A549 (cell line): ENCODE measurements around the gene NAV3. TPM values are rescaled to one million over a fixed set of nuclear protein-coding genes. Genes with fewer than 3 reads are reported as not detected.

Experiments
- ATAC-seq, 2 experiments: fragments of 200-7000 bp in 1 of 2; fragments of >200 bp in 1 of 2; cut with Nextera tagmentation in 1 of 2; cut with Tn5 transposase in 1 of 2; 3 replicates each; pipeline versions ENCODE4 v1.8.0 to v1.9.1; 2018 to 2020; ENCODE audit warnings: mild to moderate bottlenecking in 1 of 2, moderate library complexity in 1 of 2
- CTCF ChIA-PET: fragments of 300-600 bp; sonication (Branson Sonifier 250); formaldehyde crosslinking; extraction: SDS; loops from one replicate; lab custom pipeline; 2021; ENCODE audit warnings: antibody characterized with exemption, inconsistent platforms; lab: Yijun Ruan, JAX
- POLR2A ChIA-PET: fragments of 350-600 bp; formaldehyde crosslinking; extraction: SDS; loops from one replicate; lab custom pipeline; 2021; ENCODE audit warnings: antibody characterized with exemption, inconsistent platforms; lab: Yijun Ruan, JAX
- DNase-seq, 2 experiments: peaks; one replicate each; pipeline versions ENCODE4 v3.0.0 to v3.0.0-alpha.2; 2011 to 2016; ENCODE audit warnings: low read depth in 1 of 2, low spot score in 1 of 2
- FAIRE-seq: peaks from 2 replicates; lab custom pipeline; 2011; peaks lifted over from hg19 to GRCh38; lab: Jason Lieb, UNC
- H3K27ac ChIP-seq, 2 experiments: fragments of >200 bp; sonication (Bioruptor Twin); formaldehyde crosslinking; 3 replicates each; pipeline ENCODE4 v1.5.1; 2016 to 2017
- H3K4me1 ChIP-seq: fragments of >200 bp; sonication (Bioruptor Twin); formaldehyde crosslinking; 3 replicates; pipeline ENCODE4 v1.6.1; 2016
- H3K4me2 ChIP-seq: fragments of >200 bp; sonication (Bioruptor Twin); formaldehyde crosslinking; 3 replicates; pipeline ENCODE4 v1.6.1; 2016
- H3K4me3 ChIP-seq: fragments of >200 bp; sonication (Bioruptor Twin); formaldehyde crosslinking; 3 replicates; pipeline ENCODE4 v1.5.1; 2016
- H3K9me3 ChIP-seq: fragments of >200 bp; sonication (Bioruptor Twin); formaldehyde crosslinking; 3 replicates; pipeline ENCODE4 v1.6.1; 2016
- BHLHE40 ChIP-seq: IDR thresholded peaks from 2 replicates; pipeline ENCODE4 v1.6.1; 2012; ENCODE audit warnings: low read depth, low read length, inconsistent platforms
- CBX2 ChIP-seq: fragments of 200-600 bp; sonication (generic); IDR thresholded peaks from 2 replicates; pipeline ENCODE4 v1.6.1; 2016; ENCODE audit warnings: low read depth, mild to moderate bottlenecking, borderline replicate concordance
- CEBPB ChIP-seq, 2 experiments: fragments of >200 bp in 1 of 2; sonication (Bioruptor Twin) in 1 of 2; formaldehyde crosslinking in 1 of 2; IDR thresholded peaks; 2 replicates each; pipeline ENCODE4 v1.6.1; 2012 to 2016
- CTCF ChIP-seq: fragments of >200 bp; sonication (Bioruptor Twin); formaldehyde crosslinking; IDR thresholded peaks from 3 replicates; pipeline ENCODE4 v1.5.1; 2016
- EP300 ChIP-seq, 2 experiments: fragments of >200 bp; sonication (Bioruptor Twin); formaldehyde crosslinking; IDR thresholded peaks; 2 replicates in 1 of 2; 3 replicates in 1 of 2; pipeline ENCODE4 v1.6.1; 2016 to 2017
- ESRRA ChIP-seq: fragments of 150-350 bp; IDR thresholded peaks from 2 replicates; pipeline ENCODE4 v1.6.1; 2014; ENCODE audit warnings: mild to moderate bottlenecking, low read length, borderline replicate concordance
- FOXS1 ChIP-seq: fragments of 250-450 bp; sonication (Bioruptor Pico); IDR thresholded peaks from 2 replicates; pipeline ENCODE4 v1.5.0; 2020; ENCODE audit warnings: mild to moderate bottlenecking, moderate library complexity
- GATA3 ChIP-seq: IDR thresholded peaks from 2 replicates; pipeline ENCODE4 v1.6.1; 2012; ENCODE audit warnings: borderline replicate concordance
- HDAC2 ChIP-seq: fragments of 200-600 bp; sonication (generic); IDR thresholded peaks from 2 replicates; pipeline ENCODE4 v1.6.1; 2016
- HEYL ChIP-seq: fragments of 250-450 bp; sonication (Bioruptor Pico); IDR thresholded peaks from 2 replicates; pipeline ENCODE4 v1.8.0; 2021; ENCODE audit warnings: mild to moderate bottlenecking, moderate library complexity
- HOXA7 ChIP-seq: fragments of 250-450 bp; sonication (Bioruptor Pico); IDR thresholded peaks from 2 replicates; pipeline ENCODE4 v1.5.0; 2020; ENCODE audit warnings: mild to moderate bottlenecking, moderate library complexity
- HOXB13 ChIP-seq: fragments of 250-450 bp; sonication (Bioruptor Pico); IDR thresholded peaks from 2 replicates; pipeline ENCODE4 v1.5.0; 2020; ENCODE audit warnings: low read depth, mild to moderate bottlenecking, moderate library complexity
- KDM1A ChIP-seq: fragments of 200-600 bp; sonication (generic); IDR thresholded peaks from 2 replicates; pipeline ENCODE4 v1.6.1; 2016; ENCODE audit warnings: low read depth, mild to moderate bottlenecking
- KDM5A ChIP-seq: fragments of 200-600 bp; sonication (generic); IDR thresholded peaks from 2 replicates; pipeline ENCODE4 v1.6.1; 2016; ENCODE audit warnings: antibody characterized with exemption, mild to moderate bottlenecking
- NR3C1 ChIP-seq: fragments of >200 bp; sonication (Bioruptor Twin); formaldehyde crosslinking; IDR thresholded peaks from 3 replicates; pipeline ENCODE4 v1.6.1; 2017
- PHF8 ChIP-seq: fragments of 200-600 bp; sonication (generic); IDR thresholded peaks from 2 replicates; pipeline ENCODE4 v1.6.1; 2016; ENCODE audit warnings: low read depth, mild to moderate bottlenecking, antibody characterized with exemption, moderate library complexity, borderline replicate concordance
- RAD21 ChIP-seq, 2 experiments: fragments of >200 bp in 1 of 2; sonication (Bioruptor Twin) in 1 of 2; formaldehyde crosslinking in 1 of 2; IDR thresholded peaks in 1 of 2; conservative IDR thresholded peaks in 1 of 2; 2 replicates in 1 of 2; 3 replicates in 1 of 2; pipeline ENCODE4 v1.6.1; 2012 to 2018; ENCODE audit warnings: inconsistent platforms in 1 of 2
- RARB ChIP-seq: fragments of 250-450 bp; sonication (Bioruptor Pico); IDR thresholded peaks from 2 replicates; pipeline ENCODE4 v1.8.0; 2021; ENCODE audit warnings: mild to moderate bottlenecking, moderate library complexity
- RCOR1 ChIP-seq: fragments of 150-350 bp; IDR thresholded peaks from 2 replicates; pipeline ENCODE4 v1.6.1; 2014; ENCODE audit warnings: antibody characterized with exemption, low read length, low read depth
- SMC3 ChIP-seq: fragments of >200 bp; sonication (Bioruptor Twin); formaldehyde crosslinking; IDR thresholded peaks from 3 replicates; pipeline ENCODE4 v1.6.1; 2018; ENCODE audit warnings: inconsistent platforms
- TFCP2L1 ChIP-seq: fragments of 250-450 bp; sonication (Bioruptor Pico); IDR thresholded peaks from 2 replicates; pipeline ENCODE4 v1.5.0; 2021; ENCODE audit warnings: mild to moderate bottlenecking
- TP53 ChIP-seq: fragments of 250-450 bp; sonication (Bioruptor Pico); IDR thresholded peaks from 2 replicates; pipeline ENCODE4 v1.5.0; 2021; ENCODE audit warnings: mild to moderate bottlenecking, moderate library complexity
- ZFP36 ChIP-seq: fragments of 450-650 bp; IDR thresholded peaks from 2 replicates; pipeline ENCODE4 v1.6.1; 2014; ENCODE audit warnings: borderline replicate concordance; ENCODE audit not compliant: partially characterized antibody
- ZSCAN20 ChIP-seq: fragments of 250-450 bp; sonication (Bioruptor Pico); IDR thresholded peaks from 2 replicates; pipeline ENCODE4 v1.8.0; 2022; ENCODE audit warnings: mild to moderate bottlenecking, moderate library complexity
- WGBS: methylation state at CpG from one replicate; pipeline ENCODE4 v1.1.6; 2017; ENCODE audit errors: missing lambda C conversion rate; 5-methylcytosine and 5-hydroxymethylcytosine counted together
- polyA plus RNA-seq, 4 experiments: library from polyadenylated mRNA; depleted of rRNA in 3 of 4; stranded (reverse); fragments of >200 nt; fragmentation: RNase III in 1 of 4; extraction: RNeasy Plus Mini Kit Qiagen cat#74134 plus additional on column Dnase treatment in 1 of 4; gene quantifications; 2 replicates in 3 of 4; 3 replicates in 1 of 4; pipeline ENCODE4 v1.2.3, GENCODE V29; 2011 to 2017
- TF ChIP-seq, protein P1 (sequence below): IDR thresholded peaks from 2 replicates; pipeline ENCODE4 v1.6.1; 2012
- TF ChIP-seq, protein P2 (sequence below): fragments of 450-650 bp; IDR thresholded peaks from 2 replicates; pipeline ENCODE4 v1.6.1; 2014; ENCODE audit warnings: antibody characterized with exemption
- TF ChIP-seq, protein P3 (sequence below): IDR thresholded peaks from 2 replicates; pipeline ENCODE4 v1.6.1; 2012; ENCODE audit warnings: low read depth, borderline replicate concordance
- TF ChIP-seq, protein P4 (sequence below): IDR thresholded peaks from 2 replicates; pipeline ENCODE4 v1.6.1; 2012
- TF ChIP-seq, protein P5 (sequence below): fragments of 200-600 bp; sonication (generic); IDR thresholded peaks from 2 replicates; pipeline ENCODE4 v1.6.1; 2016; ENCODE audit warnings: antibody characterized with exemption, mild to moderate bottlenecking, moderate library complexity

Gene NAV3
- polyA plus RNA-seq, 2 of the 4 experiments (the other 2 are of a cell fraction) = 8.6 to 9.7 TPM

- Histone ChIP-seq H3K4me1 (no peaks in the 10 kb centered on the region), H3K27ac (no peak overlapping the region), H3K9me3 (no peaks in the 10 kb centered on the region), H3K4me3 (no peak overlapping the region), H3K4me2 (no peak overlapping the region)
- no peak for DNase-seq
- no peak for ATAC-seq
- TF ChIP-seq, protein P1, sequence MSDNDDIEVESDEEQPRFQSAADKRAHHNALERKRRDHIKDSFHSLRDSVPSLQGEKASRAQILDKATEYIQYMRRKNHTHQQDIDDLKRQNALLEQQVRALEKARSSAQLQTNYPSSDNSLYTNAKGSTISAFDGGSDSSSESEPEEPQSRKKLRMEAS = no peak
- TF ChIP-seq, protein P2, sequence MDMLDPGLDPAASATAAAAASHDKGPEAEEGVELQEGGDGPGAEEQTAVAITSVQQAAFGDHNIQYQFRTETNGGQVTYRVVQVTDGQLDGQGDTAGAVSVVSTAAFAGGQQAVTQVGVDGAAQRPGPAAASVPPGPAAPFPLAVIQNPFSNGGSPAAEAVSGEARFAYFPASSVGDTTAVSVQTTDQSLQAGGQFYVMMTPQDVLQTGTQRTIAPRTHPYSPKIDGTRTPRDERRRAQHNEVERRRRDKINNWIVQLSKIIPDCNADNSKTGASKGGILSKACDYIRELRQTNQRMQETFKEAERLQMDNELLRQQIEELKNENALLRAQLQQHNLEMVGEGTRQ = no peak
- TF ChIP-seq SMC3 (no peak), RARB (no peak), TP53 (CRISPR knock-in tag) (no peak), EP300 (IDR thresholded peaks at IDR 0.05) (no peak), ZFP36 (no peak), BHLHE40 (no peak), RCOR1 (no peak), HEYL (CRISPR knock-in tag) (no peak), KDM1A (no peak), ESRRA (no peak), RAD21 (conservative IDR thresholded peaks at IDR 0.05 in 1 of 2, IDR thresholded peaks at IDR 0.05 in 1 of 2) (no peak), CEBPB (IDR thresholded peaks at IDR 0.05) (no peak), CTCF (no peak), HOXB13 (CRISPR knock-in tag) (no peak)
- TF ChIP-seq, protein P3, sequence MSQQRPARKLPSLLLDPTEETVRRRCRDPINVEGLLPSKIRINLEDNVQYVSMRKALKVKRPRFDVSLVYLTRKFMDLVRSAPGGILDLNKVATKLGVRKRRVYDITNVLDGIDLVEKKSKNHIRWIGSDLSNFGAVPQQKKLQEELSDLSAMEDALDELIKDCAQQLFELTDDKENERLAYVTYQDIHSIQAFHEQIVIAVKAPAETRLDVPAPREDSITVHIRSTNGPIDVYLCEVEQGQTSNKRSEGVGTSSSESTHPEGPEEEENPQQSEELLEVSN = no peak
- TF ChIP-seq, protein P4, sequence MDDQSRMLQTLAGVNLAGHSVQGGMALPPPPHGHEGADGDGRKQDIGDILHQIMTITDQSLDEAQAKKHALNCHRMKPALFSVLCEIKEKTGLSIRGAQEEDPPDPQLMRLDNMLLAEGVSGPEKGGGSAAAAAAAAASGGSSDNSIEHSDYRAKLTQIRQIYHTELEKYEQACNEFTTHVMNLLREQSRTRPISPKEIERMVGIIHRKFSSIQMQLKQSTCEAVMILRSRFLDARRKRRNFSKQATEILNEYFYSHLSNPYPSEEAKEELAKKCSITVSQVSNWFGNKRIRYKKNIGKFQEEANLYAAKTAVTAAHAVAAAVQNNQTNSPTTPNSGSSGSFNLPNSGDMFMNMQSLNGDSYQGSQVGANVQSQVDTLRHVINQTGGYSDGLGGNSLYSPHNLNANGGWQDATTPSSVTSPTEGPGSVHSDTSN = no peak
- no peak for FAIRE-seq
- ChIA-PET CTCF (no interaction called here), POLR2A (no interaction called here)
- 59% methylated on average over 4 of the region's 4 CpGs for WGBS
Observed at GRCh38 chr12:77818351-77818750, 12.3 kb upstream of the NAV3 start.

DNA sequence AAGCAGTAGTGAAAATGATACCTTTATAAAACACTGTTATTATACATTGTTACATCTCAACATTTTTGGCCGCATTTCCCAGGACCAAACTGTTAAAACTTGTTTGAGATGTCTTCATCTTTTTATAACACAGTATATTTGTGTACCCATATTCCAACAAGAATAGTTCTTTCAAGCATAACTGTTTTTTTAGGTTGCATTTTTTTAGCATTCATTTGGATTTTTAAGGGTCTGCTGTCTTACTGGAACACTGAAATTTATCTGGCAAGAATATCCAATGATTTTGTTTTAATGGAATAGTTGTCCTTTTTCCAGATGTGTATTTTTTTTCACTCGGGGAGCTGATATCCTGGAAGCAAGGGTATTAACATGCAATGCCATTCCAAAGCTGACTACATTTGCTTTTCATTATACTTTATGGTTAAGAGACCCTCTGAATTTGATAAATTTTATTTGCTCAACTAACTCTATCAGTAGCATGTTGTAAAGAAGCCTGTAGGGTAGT lies 8.9 kb upstream of the NAV3 start:
- ATAC-seq = no peak
- H3K27ac ChIP-seq = no peak overlapping the region
- TF ChIP-seq ZSCAN20 = no peak
- no peak for TF ChIP-seq FOXS1
- TF ChIP-seq PHF8 = no peak
- no peak for TF ChIP-seq TFCP2L1 (CRISPR knock-in tag)
- TF ChIP-seq GATA3 = no peak
- TF ChIP-seq, protein P5, sequence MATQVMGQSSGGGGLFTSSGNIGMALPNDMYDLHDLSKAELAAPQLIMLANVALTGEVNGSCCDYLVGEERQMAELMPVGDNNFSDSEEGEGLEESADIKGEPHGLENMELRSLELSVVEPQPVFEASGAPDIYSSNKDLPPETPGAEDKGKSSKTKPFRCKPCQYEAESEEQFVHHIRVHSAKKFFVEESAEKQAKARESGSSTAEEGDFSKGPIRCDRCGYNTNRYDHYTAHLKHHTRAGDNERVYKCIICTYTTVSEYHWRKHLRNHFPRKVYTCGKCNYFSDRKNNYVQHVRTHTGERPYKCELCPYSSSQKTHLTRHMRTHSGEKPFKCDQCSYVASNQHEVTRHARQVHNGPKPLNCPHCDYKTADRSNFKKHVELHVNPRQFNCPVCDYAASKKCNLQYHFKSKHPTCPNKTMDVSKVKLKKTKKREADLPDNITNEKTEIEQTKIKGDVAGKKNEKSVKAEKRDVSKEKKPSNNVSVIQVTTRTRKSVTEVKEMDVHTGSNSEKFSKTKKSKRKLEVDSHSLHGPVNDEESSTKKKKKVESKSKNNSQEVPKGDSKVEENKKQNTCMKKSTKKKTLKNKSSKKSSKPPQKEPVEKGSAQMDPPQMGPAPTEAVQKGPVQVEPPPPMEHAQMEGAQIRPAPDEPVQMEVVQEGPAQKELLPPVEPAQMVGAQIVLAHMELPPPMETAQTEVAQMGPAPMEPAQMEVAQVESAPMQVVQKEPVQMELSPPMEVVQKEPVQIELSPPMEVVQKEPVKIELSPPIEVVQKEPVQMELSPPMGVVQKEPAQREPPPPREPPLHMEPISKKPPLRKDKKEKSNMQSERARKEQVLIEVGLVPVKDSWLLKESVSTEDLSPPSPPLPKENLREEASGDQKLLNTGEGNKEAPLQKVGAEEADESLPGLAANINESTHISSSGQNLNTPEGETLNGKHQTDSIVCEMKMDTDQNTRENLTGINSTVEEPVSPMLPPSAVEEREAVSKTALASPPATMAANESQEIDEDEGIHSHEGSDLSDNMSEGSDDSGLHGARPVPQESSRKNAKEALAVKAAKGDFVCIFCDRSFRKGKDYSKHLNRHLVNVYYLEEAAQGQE = no peak
- no peak for TF ChIP-seq HDAC2
- TF ChIP-seq HOXB13 (CRISPR knock-in tag) = no peak
- no peak for TF ChIP-seq RCOR1
- TF ChIP-seq, protein P1 = no peak
- TF ChIP-seq CBX2 = no peak
- TF ChIP-seq HOXA7 (CRISPR knock-in tag) = no peak
- TF ChIP-seq BHLHE40 = no peak
- no peak for TF ChIP-seq RAD21 (conservative IDR thresholded peaks at IDR 0.05 in 1 of 2, IDR thresholded peaks at IDR 0.05 in 1 of 2)
- TF ChIP-seq, protein P3 = no peak
- TF ChIP-seq KDM5A = no peak
- TF ChIP-seq NR3C1 = no peak
- ChIA-PET POLR2A (no interaction called here), CTCF (no interaction called here)
- DNase-seq = no peak
- H3K4me3 ChIP-seq = no peak overlapping the region
- peaks cover 3% of the 10 kb centered on the region; the same call in 1 of the 3 replicates for H3K9me3 ChIP-seq
- no peaks in the 10 kb centered on the region for H3K4me1 ChIP-seq
- FAIRE-seq = no peak
- H3K4me2 ChIP-seq = no peak overlapping the region
- WGBS = 34% methylated on average over 2 of the region's 2 CpGs
